ENCODE data around the gene IKZF1.

Gene IKZF1

GRCh38 chr7:50412973-50413372, 108.5 kb downstream of the IKZF1 start:
- DNase-seq (ENCODE audit: low read depth): no peak

DNA sequence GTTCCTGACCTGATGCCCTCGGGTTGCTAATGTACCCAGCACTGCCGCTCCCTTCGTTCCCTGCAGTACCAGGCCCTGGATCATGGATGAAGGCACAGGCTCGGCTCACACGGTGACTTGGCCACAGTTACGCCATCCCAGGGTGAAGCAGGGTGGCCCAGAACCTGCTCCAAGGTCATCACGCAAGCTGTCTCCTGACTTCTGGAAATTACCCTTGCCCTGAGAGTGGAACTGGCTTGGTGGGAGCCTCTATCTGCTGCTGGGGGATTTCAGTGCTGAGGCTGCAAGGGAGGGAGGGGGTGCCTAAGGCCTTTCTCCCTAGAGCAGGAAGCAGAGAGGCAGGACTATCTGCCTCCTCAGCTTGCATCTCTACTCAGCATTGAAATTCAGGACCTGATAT, 109.0 kb downstream of the IKZF1 start:
- DNase-seq (ENCODE audit: low read depth): no peak

DNA sequence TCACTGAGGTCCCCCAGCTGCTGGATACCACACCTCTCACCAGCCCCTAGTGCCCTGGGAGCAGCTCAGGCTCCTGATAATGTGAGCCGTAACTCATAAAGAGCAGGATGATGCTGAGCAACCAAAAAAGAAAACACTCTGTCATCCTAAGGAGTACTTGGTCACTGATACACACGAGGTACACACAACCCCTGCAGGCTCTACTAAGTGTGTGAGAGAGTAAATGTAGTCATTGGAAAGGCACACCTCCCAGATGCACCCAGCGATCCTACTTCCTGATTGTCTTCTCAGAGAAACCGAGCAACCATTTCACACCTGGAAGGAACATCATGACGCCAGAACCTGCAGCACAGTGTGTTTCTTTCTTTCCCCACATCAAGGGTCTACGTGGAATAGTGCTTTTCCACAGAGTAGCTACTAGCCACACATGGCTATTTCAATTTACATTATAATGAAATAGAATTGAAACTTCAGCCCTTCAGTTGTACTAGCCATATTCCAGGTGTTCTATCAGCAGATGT, 111.4 kb downstream of the IKZF1 start:
- DNase-seq (ENCODE audit: low read depth): no peak

GRCh38 chr7:50416527-50417182, 112.1 kb downstream of the IKZF1 start:
- no peak for DNase-seq (ENCODE audit: low read depth)

GRCh38 chr7:50418086-50418515, 113.6 kb downstream of the IKZF1 start:
- DNase-seq (ENCODE audit: low read depth): peak; percentile 46

- no peak for DNase-seq (ENCODE audit: low read depth)
Measured at GRCh38 chr7:50418526-50419290, 114.2 kb downstream of the IKZF1 start.

DNA sequence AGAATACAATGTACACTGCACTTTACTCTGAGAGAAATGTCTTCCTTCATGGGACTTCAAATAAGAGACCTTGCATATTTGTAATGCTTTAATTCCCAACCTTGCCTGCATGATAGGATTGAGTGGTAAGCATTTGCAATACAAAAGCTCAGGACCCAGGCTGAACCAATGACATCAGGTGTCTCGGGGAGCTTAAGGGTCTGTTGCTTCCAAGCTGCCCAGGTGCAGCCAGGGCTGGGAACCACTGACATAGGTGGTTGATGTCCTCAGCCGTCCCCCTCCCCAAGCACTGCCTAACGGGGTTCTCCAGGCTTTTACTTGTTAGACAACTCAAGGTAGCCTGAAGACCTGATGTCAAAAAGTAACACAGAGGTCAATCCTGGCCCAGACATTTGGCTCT, 116.5 kb downstream of the IKZF1 start:
- DNase-seq (ENCODE audit: low read depth): no peak

DNA sequence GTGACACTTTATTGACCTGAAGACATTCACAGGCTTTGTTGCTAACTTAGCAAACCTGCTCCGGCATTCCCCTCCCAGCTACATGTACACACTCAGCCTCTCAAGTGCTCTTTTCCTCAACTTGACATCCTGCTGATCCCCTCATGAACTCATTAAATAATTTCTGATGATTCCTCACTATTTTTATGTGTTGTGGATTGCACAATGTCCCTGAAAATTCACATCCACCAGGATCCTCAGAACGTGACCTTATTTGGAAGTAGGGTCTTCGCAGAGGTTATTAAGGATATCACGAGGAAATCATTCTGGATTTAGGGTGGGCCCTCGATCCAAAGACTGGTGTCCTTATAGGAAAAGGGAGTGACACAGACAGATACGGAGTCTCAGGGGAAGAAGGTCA, 118.3 kb downstream of the IKZF1 start:
- DNase-seq (ENCODE audit: low read depth): no peak

DNA sequence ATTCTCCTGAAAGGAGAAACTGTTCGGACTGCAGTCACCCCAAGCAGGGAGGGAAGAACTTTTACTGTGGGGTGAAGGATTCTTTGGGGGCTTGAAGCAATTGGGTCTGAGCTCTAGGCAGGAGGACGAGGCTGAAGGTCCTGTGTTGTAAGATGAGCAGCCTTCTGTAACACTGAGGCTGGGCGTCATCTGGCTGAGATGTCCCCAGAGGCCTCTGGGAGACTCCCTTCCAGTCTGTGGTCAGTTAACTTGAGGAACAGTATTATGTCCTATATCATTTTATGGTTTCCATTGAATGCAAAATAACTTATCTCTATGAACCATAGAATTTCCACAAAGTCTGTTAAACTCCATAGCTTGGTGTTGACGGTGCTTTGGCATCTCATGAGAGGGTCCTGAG, 119.3 kb downstream of the IKZF1 start:
- DNase-seq (ENCODE audit: low read depth): no peak

GRCh38 chr7:50425318-50425717, 120.8 kb downstream of the IKZF1 start:
- DNase-seq (ENCODE audit: low read depth): no peak

DNA sequence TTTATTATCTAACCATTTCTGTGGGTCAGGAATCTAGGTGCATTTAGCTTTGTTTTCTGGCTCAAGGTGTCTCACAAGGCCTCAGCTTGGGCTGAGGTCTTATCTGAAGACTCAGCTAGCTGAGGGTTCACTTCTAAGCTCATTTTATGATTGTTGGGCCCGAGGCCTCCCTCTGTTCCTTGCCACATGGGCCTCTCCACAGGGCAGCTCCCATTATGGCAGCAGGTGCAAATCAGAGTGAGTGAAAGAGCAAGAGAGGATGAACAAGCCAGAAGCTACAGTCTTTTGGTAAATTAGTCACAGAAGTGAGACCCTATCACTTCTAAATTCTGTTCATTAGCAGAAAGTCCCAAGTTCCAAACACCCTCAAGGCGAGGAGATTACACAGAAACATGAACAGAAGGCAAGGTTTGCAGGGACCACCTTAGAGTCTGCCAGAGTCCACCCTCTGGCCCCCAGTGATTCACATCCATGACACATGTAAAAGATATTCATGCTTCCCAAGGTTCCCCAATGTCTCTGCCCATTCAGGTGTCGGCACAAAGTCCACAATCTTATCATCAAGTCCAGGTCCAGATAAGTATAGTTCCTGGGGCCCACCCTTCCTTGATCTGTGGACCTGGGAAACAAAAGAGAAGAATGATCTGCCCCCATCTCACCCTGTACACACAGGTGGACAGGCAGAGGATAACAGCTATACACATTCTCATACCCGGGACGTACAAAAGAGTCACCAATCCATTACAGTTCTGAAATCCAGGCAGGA, 121.9 kb downstream of the IKZF1 start:
- DNase-seq (ENCODE audit: low read depth): no peak

GRCh38 chr7:50427518-50427917, 123.0 kb downstream of the IKZF1 start:
- no peak for DNase-seq (ENCODE audit: low read depth)

DNA sequence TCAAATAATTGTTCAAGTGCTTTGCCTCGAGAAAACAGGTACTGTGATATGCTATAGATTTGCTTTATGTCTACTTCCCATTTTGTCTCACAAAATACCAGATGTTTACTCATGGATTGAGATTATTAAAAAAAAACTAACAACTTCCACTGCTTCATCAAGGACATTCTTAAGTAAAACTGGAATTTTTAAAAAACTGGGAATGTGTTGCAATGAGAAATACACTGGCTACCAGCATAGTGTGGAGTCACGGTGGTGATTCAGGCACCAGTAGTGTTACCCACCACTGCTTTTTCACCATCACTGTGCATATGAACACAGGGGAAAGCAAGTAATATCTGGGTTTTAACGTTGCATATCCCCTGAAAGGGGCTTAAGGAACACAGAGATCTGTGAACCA, 124.4 kb downstream of the IKZF1 start:
- DNase-seq (ENCODE audit: low read depth): no peak

DNA sequence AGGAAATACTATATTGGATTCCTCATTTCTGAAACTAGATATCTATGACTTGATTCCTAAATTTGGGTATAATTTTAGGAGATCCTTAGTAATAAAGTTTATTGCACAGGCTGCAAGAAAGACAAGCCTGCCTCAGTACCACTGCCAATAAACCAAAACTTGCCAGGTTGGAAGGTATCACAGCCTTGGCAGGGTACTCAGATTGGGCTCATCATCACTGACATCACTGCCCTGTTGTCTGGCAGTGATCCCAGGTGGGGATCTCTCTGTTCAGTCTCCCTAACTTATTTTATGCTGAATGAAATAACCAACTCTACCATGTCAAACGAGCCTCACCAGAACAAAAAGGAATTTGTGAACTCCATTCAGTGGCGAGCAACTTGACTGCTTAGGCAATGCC, 126.8 kb downstream of the IKZF1 start:
- no peak for DNase-seq (ENCODE audit: low read depth)

GRCh38 chr7:50431722-50432305, 127.3 kb downstream of the IKZF1 start:
- DNase-seq (ENCODE audit: low read depth): no peak

DNA sequence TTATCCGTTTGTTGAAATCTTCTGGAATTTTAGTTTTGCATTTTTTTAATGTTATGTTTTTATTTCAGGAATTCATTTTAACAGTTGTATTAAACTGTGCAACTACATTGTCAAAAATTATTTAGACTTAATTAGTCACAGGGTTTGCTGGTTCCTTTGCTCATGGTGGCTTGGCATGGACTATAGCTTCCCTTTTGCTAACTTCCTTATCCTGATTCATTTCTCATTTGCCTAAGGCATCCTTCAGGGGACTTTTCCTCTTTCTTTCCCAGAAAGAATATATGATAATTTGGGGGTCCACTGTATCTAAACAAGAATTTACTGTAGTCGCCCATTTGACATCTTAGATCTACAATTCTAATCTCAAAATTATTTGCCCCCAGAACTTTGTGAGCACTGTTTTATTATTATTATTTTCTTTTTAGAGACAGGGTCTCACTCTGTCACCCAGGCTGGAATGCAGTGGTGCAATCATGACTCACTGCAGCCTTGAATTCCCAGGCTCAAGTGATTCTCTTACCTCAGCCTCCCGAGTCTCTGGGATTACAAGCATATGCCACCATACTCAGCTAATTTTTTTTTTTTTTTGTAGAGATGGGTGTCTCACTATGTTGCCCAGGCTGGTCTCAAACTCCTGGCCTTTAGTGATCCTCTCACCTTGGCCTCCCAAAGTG, 131.8 kb downstream of the IKZF1 start:
- DNase-seq (ENCODE audit: low read depth): no peak

GRCh38 chr7:50446542-50446960, 142.0 kb downstream of the IKZF1 start:
- DNase-seq (ENCODE audit: low read depth): peak; percentile 90

- DNase-seq (ENCODE audit: low read depth): no peak
Measured at GRCh38 chr7:50448823-50449222, 144.3 kb downstream of the IKZF1 start.

- no peak for DNase-seq (ENCODE audit: low read depth)
Measured at GRCh38 chr7:50449501-50449880, 145.0 kb downstream of the IKZF1 start.

- no peak for DNase-seq (ENCODE audit: low read depth)
Measured at GRCh38 chr7:50449881-50450589, 145.5 kb downstream of the IKZF1 start, which contains the start of gene FIGNL1. FIGNL1 (minus strand) TSS chr7:50450350; CDS start chr7:50447287, 3,063 bp downstream.

GRCh38 chr7:50450590-50451032, 146.1 kb downstream of the IKZF1 start:
- no peak for DNase-seq (ENCODE audit: low read depth)

All from non-pigmented ciliary epithelial cell (primary cell).